ENCODE measurements around the gene CREBBP. TPM values are rescaled to one million over a fixed set of nuclear protein-coding genes. Genes with fewer than 3 reads are reported as not detected.
A peak's percentile ranks its signal among the peaks of the same experiment; 100 is the strongest.

The CREBBP gene
- total RNA-seq, 1 experiment from 2014 or later, result 79.1 TPM

DNA sequence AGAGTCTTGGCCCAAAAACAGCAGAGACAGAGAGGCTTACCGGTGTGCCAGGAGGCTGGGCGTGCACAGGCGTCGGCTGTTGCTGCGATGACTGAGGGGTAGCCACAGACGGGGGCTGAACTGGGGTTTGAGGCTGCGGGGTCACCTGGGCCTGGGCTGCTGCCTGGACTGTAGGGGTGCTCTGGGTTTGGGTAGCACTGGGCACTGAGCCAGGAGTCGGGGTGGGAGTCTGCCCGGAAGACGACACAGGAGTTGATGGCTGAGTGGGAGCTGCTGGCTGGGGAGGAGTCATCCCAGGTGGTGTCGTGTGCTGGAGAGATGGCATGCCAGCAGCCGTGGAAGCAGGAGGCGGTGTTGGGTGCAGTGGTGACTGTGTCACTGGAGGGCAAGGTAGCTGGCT is 110.0 kb downstream of the CREBBP start:
- no peak overlapping the region for H4K5ac ChIP-seq (ENCODE audit: insufficient read length, low read depth, low read length)
- H2BK12ac ChIP-seq (ENCODE audit: insufficient read length, low read depth, low read length), result no peak overlapping the region
- H3K9me3 ChIP-seq (ENCODE audit: control insufficient read depth, low read depth, low read length), result no peaks in the 10 kb centered on the region
- Mint-ChIP-seq H3K27ac (peak overlapping the region; percentile 54 to 79 (median 68); a peak in 4 of 7 replicates), H3K36me3 (ENCODE audit: insufficient read depth in 1 of 3, low read depth in 3 of 3) (peaks cover 37 to 87% (median 76%) of the 10 kb centered on the region in 3 experiments; a peak in 6 of 7 replicates), H3K4me3 (no peak overlapping the region), H3K9me3 (no peaks in the 10 kb centered on the region), H3K4me1 (no peaks in the 10 kb centered on the region), H3K27me3 (ENCODE audit: low read depth) (no peaks in the 10 kb centered on the region)
- H3K23me2 ChIP-seq (ENCODE audit: insufficient read length, low read depth, low read length, poor library complexity, severe bottlenecking), result peaks cover 2% of the 10 kb centered on the region
- H2BK120ac ChIP-seq (ENCODE audit: low read depth, low read length, poor library complexity, severe bottlenecking), result no peak overlapping the region
- H4K20me1 ChIP-seq (ENCODE audit: control insufficient read depth, insufficient read depth, insufficient read length), result no peaks in the 10 kb centered on the region
- no peaks in the 10 kb centered on the region for H3K79me1 ChIP-seq (ENCODE audit: insufficient read depth, low read depth, low read length, poor library complexity, severe bottlenecking)
- H3K23ac ChIP-seq (ENCODE audit: insufficient read length, low read depth, low read length), result no peak overlapping the region
- no peak overlapping the region for H2AK5ac ChIP-seq (ENCODE audit: insufficient read length, low read length)
- no peak overlapping the region for H2BK15ac ChIP-seq (ENCODE audit: low read depth, low read length)
- H2BK5ac ChIP-seq (ENCODE audit: insufficient read length, low read length), result no peak overlapping the region
- TF ChIP-seq, protein P1, sequence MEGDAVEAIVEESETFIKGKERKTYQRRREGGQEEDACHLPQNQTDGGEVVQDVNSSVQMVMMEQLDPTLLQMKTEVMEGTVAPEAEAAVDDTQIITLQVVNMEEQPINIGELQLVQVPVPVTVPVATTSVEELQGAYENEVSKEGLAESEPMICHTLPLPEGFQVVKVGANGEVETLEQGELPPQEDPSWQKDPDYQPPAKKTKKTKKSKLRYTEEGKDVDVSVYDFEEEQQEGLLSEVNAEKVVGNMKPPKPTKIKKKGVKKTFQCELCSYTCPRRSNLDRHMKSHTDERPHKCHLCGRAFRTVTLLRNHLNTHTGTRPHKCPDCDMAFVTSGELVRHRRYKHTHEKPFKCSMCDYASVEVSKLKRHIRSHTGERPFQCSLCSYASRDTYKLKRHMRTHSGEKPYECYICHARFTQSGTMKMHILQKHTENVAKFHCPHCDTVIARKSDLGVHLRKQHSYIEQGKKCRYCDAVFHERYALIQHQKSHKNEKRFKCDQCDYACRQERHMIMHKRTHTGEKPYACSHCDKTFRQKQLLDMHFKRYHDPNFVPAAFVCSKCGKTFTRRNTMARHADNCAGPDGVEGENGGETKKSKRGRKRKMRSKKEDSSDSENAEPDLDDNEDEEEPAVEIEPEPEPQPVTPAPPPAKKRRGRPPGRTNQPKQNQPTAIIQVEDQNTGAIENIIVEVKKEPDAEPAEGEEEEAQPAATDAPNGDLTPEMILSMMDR (conservative IDR thresholded peaks at IDR 0.05), result no peak
- H3K79me2 ChIP-seq (ENCODE audit: insufficient read depth, low read length), result no peaks in the 10 kb centered on the region
- no peak overlapping the region for H3K9ac ChIP-seq (ENCODE audit: extremely low read depth, insufficient read length, low read length)
- H3K4me2 ChIP-seq (ENCODE audit: insufficient read depth, insufficient read length, low read length), result no peak overlapping the region
- no peak overlapping the region for H4K8ac ChIP-seq (replicated peaks; ENCODE audit: insufficient read length, low read depth, low read length)
- H3K56ac ChIP-seq (ENCODE audit: insufficient read length, low read depth, low read length), result no peak overlapping the region
- H4K91ac ChIP-seq (ENCODE audit: insufficient read length, low read depth, low read length), result no peak overlapping the region
- no peak overlapping the region for H3K27ac ChIP-seq (ENCODE audit: insufficient read length, low read depth, low read length)
- no peak overlapping the region for H2BK20ac ChIP-seq (ENCODE audit: low read depth, low read length, poor library complexity, severe bottlenecking)
- H3K4ac ChIP-seq (ENCODE audit: low read depth, low read length), result no peak overlapping the region
- no CpG with 5 or more reads among the region's 13 CpGs for WGBS (ENCODE audit: extremely low coverage, insufficient read length, low lambda C conversion rate)
- no peak overlapping the region; the same call in 1 of the 2 replicates for H3K14ac ChIP-seq (ENCODE audit: insufficient read depth, low read length)
- no peaks in the 10 kb centered on the region for H3K27me3 ChIP-seq (ENCODE audit: insufficient read depth, low read length)
- no peak overlapping the region for H3T11ph ChIP-seq (ENCODE audit: low read length)
- H2AFZ ChIP-seq (ENCODE audit: low read length), result no peak overlapping the region
- no peak overlapping the region for H3K18ac ChIP-seq (ENCODE audit: insufficient read length, low read depth, low read length)
- H3K4me1 ChIP-seq (ENCODE audit: insufficient read depth, low read length), result no peaks in the 10 kb centered on the region
- no peak for DNase-seq

Data from H9 (cell line).